Measurements from ENCODE around the gene CD27. TPM values are rescaled to one million over a fixed set of nuclear protein-coding genes. Genes with fewer than 3 reads are reported as not detected.

The CD27 gene
- total RNA-seq, 2 experiments from 2014 or later: 18.0 to 48.3 TPM

DNA sequence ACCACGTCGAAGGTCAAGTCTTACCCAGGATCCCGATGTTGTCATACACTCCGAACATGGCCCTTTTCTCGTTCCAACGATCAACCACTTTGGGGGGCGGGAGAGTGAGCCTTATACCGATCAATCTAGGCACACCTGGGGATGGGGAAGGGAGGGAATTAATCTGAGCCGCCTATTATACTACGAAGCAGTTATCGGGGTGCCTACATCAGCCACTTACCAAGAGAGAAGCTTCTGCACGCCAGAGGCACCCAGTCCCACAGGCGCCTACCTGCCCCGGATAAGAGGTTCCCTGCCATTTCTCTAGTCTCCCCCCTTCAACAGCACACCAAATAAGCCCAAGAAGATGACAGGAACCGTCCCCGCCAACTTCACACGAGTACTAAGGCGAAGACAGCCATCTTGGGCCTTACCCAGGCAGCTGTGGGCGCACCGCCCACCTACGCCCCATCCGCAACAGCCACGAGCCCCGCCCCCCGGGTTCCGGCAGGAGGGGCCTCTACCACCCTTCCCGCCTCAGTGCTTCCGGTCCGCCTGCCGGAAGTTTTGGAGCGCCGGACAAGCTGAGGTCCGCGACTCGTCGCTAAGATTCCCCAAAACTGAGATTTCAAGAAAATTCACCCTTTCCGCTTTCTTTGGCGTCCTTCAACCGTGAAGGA, 48.2 kb downstream of the CD27 start, which contains the start of gene MRPL51:
TSS of gene MRPL51 (minus strand) at position 425 of the 659 bp plus-strand sequence. CDS start at position 299, 126 bp downstream.
- DNase-seq (ENCODE audit: low spot score): peak; percentile 97
- POLR2A ChIA-PET: interaction anchor here (0.6 to 3.4 kb wide), 7 partner anchors 22 to 64 kb away, joined by 3 to 24 read pairs (median 4); partner anchors contain the start of genes TAPBPL and VAMP1
- no peaks in the 10 kb centered on the region for H4K20me1 ChIP-seq (ENCODE audit: insufficient read depth, low read length)
- intact Hi-C loops (cut with micrococcal nuclease; ENCODE audit: unreplicated experiment): loop anchor here (1.0 to 5.0 kb wide), 3 partner anchors 23 to 204 kb away; partner anchors contain the start of gene VAMP1
- peaks cover 37% of the 10 kb centered on the region for H3K4me1 ChIP-seq (ENCODE audit: insufficient read depth, low read length, poor library complexity, severe bottlenecking)
- H3K4me2 ChIP-seq (ENCODE audit: low read length): peak within 1 kb of the TSS; percentile 98
- TF ChIP-seq, protein P1, sequence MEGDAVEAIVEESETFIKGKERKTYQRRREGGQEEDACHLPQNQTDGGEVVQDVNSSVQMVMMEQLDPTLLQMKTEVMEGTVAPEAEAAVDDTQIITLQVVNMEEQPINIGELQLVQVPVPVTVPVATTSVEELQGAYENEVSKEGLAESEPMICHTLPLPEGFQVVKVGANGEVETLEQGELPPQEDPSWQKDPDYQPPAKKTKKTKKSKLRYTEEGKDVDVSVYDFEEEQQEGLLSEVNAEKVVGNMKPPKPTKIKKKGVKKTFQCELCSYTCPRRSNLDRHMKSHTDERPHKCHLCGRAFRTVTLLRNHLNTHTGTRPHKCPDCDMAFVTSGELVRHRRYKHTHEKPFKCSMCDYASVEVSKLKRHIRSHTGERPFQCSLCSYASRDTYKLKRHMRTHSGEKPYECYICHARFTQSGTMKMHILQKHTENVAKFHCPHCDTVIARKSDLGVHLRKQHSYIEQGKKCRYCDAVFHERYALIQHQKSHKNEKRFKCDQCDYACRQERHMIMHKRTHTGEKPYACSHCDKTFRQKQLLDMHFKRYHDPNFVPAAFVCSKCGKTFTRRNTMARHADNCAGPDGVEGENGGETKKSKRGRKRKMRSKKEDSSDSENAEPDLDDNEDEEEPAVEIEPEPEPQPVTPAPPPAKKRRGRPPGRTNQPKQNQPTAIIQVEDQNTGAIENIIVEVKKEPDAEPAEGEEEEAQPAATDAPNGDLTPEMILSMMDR (conservative IDR thresholded peaks at IDR 0.05; ENCODE audit: low read length): no peak
- TF ChIP-seq EZH2phosphoT487 (IDR thresholded peaks at IDR 0.05; ENCODE audit: borderline replicate concordance, low read depth, low read length): no peak
- peaks cover 49% of the 10 kb centered on the region for H3K79me2 ChIP-seq (ENCODE audit: insufficient read depth, low read depth, low read length)
- TSS peak; percentile 98 for BruUV-seq (replicated peaks)
- no peaks in the 10 kb centered on the region for H3K9me3 ChIP-seq (ENCODE audit: low read length)
- CTCF ChIA-PET (ENCODE audit: unreplicated experiment): interaction anchor here (0.6 to 0.9 kb wide), 2 partner anchors 22 to 45 kb away, joined by 3 read pairs; partner anchors contain the start of gene VAMP1
- no peaks in the 10 kb centered on the region for H3K9me2 ChIP-seq (ENCODE audit: insufficient read depth, low read length)
- peaks cover 55% of the 10 kb centered on the region for H3K36me3 ChIP-seq (ENCODE audit: insufficient read depth, low read length)
- H3K27ac ChIP-seq (ENCODE audit: low read depth, low read length, poor library complexity, severe bottlenecking): peak within 1 kb of the TSS; percentile 96
- peak within 1 kb of the TSS; percentile 91 for H3K4me3 ChIP-seq (ENCODE audit: low read depth, low read length, poor library complexity, severe bottlenecking)
- H2AFZ ChIP-seq (ENCODE audit: low read length): peak within 1 kb of the TSS; percentile 49; the same call in 1 of the 2 replicates

DNA sequence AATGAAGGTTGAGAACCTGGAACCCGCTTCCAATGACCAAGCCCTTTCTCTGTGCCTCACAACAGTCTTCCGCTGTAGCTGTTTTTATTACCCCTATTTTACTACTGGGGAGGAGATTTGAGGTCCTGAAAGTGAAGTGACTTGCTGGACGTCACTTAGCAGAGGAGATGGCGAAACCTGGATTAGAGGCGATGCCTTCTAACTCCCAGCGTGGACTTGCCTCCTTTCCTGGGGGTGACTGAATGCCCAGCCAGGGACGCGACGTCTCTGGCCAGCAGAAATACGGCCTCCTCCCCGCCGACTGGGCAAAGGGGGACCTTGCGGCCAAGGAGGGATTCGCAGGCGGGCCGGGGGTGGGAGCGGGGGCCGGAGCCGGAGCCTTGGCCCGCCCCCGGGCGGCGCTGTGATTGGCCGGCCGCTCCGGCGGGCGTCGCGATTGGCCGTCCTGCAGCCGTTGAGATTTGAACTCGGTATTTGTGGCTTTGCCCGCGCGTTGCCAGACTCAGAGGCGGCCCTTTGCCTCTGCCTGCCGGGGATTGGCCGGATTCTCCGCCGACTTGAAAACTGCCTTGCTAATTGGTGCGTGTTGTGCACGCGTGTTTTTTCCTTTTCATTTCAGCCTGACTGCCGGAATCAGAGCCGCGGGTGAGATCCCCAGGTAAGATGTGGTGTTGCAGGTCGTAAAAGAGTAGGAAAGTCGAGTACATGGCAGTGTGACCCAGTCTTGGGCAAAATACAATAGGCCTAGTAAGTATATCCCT, 48.9 kb downstream of the CD27 start, which contains the start of gene NCAPD2:
TSS of gene NCAPD2 (plus strand) at position 606 of the 761 bp plus-strand sequence. CDS start 997 bp downstream, outside the sequence.
- H3K4me2 ChIP-seq (ENCODE audit: low read length): peak within 1 kb of the TSS; percentile 98
- H3K9me2 ChIP-seq (ENCODE audit: insufficient read depth, low read length): no peaks in the 10 kb centered on the region
- intact Hi-C loops (cut with micrococcal nuclease; ENCODE audit: unreplicated experiment): loop anchor here (1.0 to 5.0 kb wide), 4 partner anchors 23 to 204 kb away; partner anchors contain the start of genes GAPDH and VAMP1
- no peak for TF ChIP-seq EZH2phosphoT487 (IDR thresholded peaks at IDR 0.05; ENCODE audit: borderline replicate concordance, low read depth, low read length)
- TF ChIP-seq, protein P1 (conservative IDR thresholded peaks at IDR 0.05; ENCODE audit: low read length): peak; percentile 40; the same call in 1 of the 2 replicates
- BruUV-seq (replicated peaks): no TSS peak
- peaks cover 37% of the 10 kb centered on the region for H3K4me1 ChIP-seq (ENCODE audit: insufficient read depth, low read length, poor library complexity, severe bottlenecking)
- H3K4me3 ChIP-seq (ENCODE audit: low read depth, low read length, poor library complexity, severe bottlenecking): peak within 1 kb of the TSS; percentile 91
- peaks cover 62% of the 10 kb centered on the region for H3K36me3 ChIP-seq (ENCODE audit: insufficient read depth, low read length)
- H4K20me1 ChIP-seq (ENCODE audit: insufficient read depth, low read length): no peaks in the 10 kb centered on the region
- ChIA-PET POLR2A (interaction anchor here (0.6 to 3.4 kb wide), 12 partner anchors 17 to 67 kb away, joined by 3 to 24 read pairs (median 4); partner anchors contain the start of genes GAPDH, TAPBPL and VAMP1), CTCF (ENCODE audit: unreplicated experiment) (interaction anchor here (0.6 kb wide), 1 partner anchor 23 kb away, joined by 3 read pairs; the partner anchor contains the start of gene VAMP1)
- DNase-seq (ENCODE audit: low spot score): peak; percentile 98
- peak within 1 kb of the TSS; percentile 96 for H3K27ac ChIP-seq (ENCODE audit: low read depth, low read length, poor library complexity, severe bottlenecking)
- H3K79me2 ChIP-seq (ENCODE audit: insufficient read depth, low read depth, low read length): peaks cover 56% of the 10 kb centered on the region
- H2AFZ ChIP-seq (ENCODE audit: low read length): peak within 1 kb of the TSS; percentile 49; the same call in 1 of the 2 replicates
- no peaks in the 10 kb centered on the region for H3K9me3 ChIP-seq (ENCODE audit: low read length)

All from OCI-LY7 (cell line).